Trophoblast cell (in vitro differentiated cells and primary cell): ENCODE measurements around the gene FLNC.

Source experiments
- DNase-seq, 2 donors: peaks; one replicate each; pipeline ENCODE4 v3.0.0-alpha.2; 2016
- H2AFZ ChIP-seq: 2 replicates; pipeline ENCODE4 v1.6.1; 2013; ENCODE audit warnings: low read length, moderate library complexity, mild to moderate bottlenecking; ENCODE audit not compliant: insufficient read depth, poor library complexity
- H2AK5ac ChIP-seq: 2 replicates; pipeline ENCODE4 v1.6.1; 2013; ENCODE audit warnings: mild to moderate bottlenecking, low read length
- H2BK120ac ChIP-seq: 2 replicates; pipeline ENCODE4 v1.6.1; 2013; ENCODE audit warnings: low read length, mild to moderate bottlenecking, moderate library complexity; ENCODE audit not compliant: insufficient read depth, poor library complexity
- H2BK12ac ChIP-seq: 2 replicates; pipeline ENCODE4 v1.6.1; 2013; ENCODE audit warnings: mild to moderate bottlenecking, low read length, moderate library complexity
- H2BK5ac ChIP-seq: 2 replicates; pipeline ENCODE4 v1.6.1; 2013; ENCODE audit warnings: low read length, low read depth, moderate library complexity, mild to moderate bottlenecking; ENCODE audit not compliant: poor library complexity
- H3K14ac ChIP-seq: 2 replicates; pipeline ENCODE4 v1.6.1; 2013; ENCODE audit warnings: mild to moderate bottlenecking, low read length
- H3K18ac ChIP-seq: 2 replicates; pipeline ENCODE4 v1.6.1; 2013; ENCODE audit warnings: mild to moderate bottlenecking, low read length
- H3K23ac ChIP-seq: 2 replicates; pipeline ENCODE4 v1.6.1; 2013; ENCODE audit warnings: low read length
- H3K27ac ChIP-seq: 2 replicates; pipeline ENCODE4 v1.5.1; 2013; ENCODE audit warnings: low read depth, mild to moderate bottlenecking, inconsistent platforms, low read length, moderate library complexity
- H3K27me3 ChIP-seq: 2 replicates; pipeline ENCODE4 v1.6.1; 2013; ENCODE audit warnings: inconsistent platforms, mild to moderate bottlenecking, low read length, moderate library complexity; ENCODE audit not compliant: insufficient read depth
- H3K36me3 ChIP-seq, 2 experiments: 1 replicate in 1 of 2; 2 replicates in 1 of 2; pipeline ENCODE4 v1.6.1; 2013; ENCODE audit warnings: low read length in 2 of 2, mild to moderate bottlenecking in 2 of 2, moderate library complexity in 1 of 2; ENCODE audit not compliant: insufficient read depth in 2 of 2, control insufficient read depth in 1 of 2
- H3K4ac ChIP-seq: 2 replicates; pipeline ENCODE4 v1.6.1; 2013; ENCODE audit warnings: low read depth, mild to moderate bottlenecking, low read length, moderate library complexity
- H3K4me1 ChIP-seq, 2 experiments: 1 replicate in 1 of 2; 2 replicates in 1 of 2; pipeline ENCODE4 v1.6.1; 2013; ENCODE audit warnings: low read length in 2 of 2, mild to moderate bottlenecking in 2 of 2, moderate library complexity in 1 of 2; ENCODE audit not compliant: insufficient read depth in 2 of 2, control insufficient read depth in 1 of 2
- H3K4me2 ChIP-seq: 2 replicates; pipeline ENCODE4 v1.6.1; 2013; ENCODE audit warnings: inconsistent platforms, mild to moderate bottlenecking, low read length, moderate library complexity
- H3K4me3 ChIP-seq: 2 replicates; pipeline ENCODE4 v1.5.1; 2013; ENCODE audit warnings: mild to moderate bottlenecking, low read depth, low read length, inconsistent platforms
- H3K79me1 ChIP-seq: one replicate; pipeline ENCODE4 v1.6.1; 2013; ENCODE audit warnings: low read length
- H3K79me2 ChIP-seq: 2 replicates; pipeline ENCODE4 v1.6.1; 2013; ENCODE audit warnings: low read length, mild to moderate bottlenecking; ENCODE audit not compliant: control insufficient read depth, insufficient read depth, poor library complexity
- H3K9ac ChIP-seq: 2 replicates; pipeline ENCODE4 v1.6.1; 2013; ENCODE audit warnings: mild to moderate bottlenecking, low read length
- H3K9me3 ChIP-seq: 2 replicates; pipeline ENCODE4 v1.6.1; 2013; ENCODE audit warnings: low read depth, mild to moderate bottlenecking, control low read depth, inconsistent platforms, low read length; ENCODE audit not compliant: insufficient read depth
- H4K12ac ChIP-seq: 2 replicates; pipeline ENCODE4 v1.6.1; 2013; ENCODE audit warnings: low read depth, mild to moderate bottlenecking, low read length, moderate library complexity
- H4K8ac ChIP-seq: 2 replicates; pipeline ENCODE4 v1.6.1; 2013; ENCODE audit warnings: low read depth, mild to moderate bottlenecking, low read length, moderate library complexity
- H4K91ac ChIP-seq: one replicate; pipeline ENCODE4 v1.6.1; 2013; ENCODE audit warnings: low read depth, mild to moderate bottlenecking, low read length, moderate library complexity
- WGBS: extraction: QIAGEN DNeasy Blood & Tissue Kit; methylation state at CpG from one replicate; pipeline ENCODE4 v1.1.7; 2013; ENCODE audit warnings: missing lambda C conversion rate; ENCODE audit not compliant: insufficient read length, insufficient coverage; ENCODE audit errors: extremely low coverage; 5-methylcytosine and 5-hydroxymethylcytosine counted together

The FLNC gene

GRCh38 chr7:128843938-128844621 lies 13.9 kb downstream of the FLNC start:
- Histone ChIP-seq H3K79me1 (no peaks in the 10 kb centered on the region), H3K4ac (no peak overlapping the region), H3K4me2 (no peak overlapping the region), H3K23ac (no peak overlapping the region), H2AFZ (no peak overlapping the region), H2BK5ac (no peak overlapping the region), H3K79me2 (no peaks in the 10 kb centered on the region), H4K12ac (no peak overlapping the region), H3K36me3 (peaks cover 96% of the 10 kb centered on the region in 2 experiments), H3K27ac (no peak overlapping the region), H3K14ac (no peak overlapping the region), H3K4me1 (no peaks in the 10 kb centered on the region), H3K4me3 (no peak overlapping the region), H2AK5ac (no peak overlapping the region), H2BK12ac (no peak overlapping the region), H3K18ac (no peak overlapping the region), H3K9me3 (no peaks in the 10 kb centered on the region), H3K27me3 (no peaks in the 10 kb centered on the region), H4K91ac (no peak overlapping the region), H2BK120ac (no peak overlapping the region), H3K9ac (no peak overlapping the region), H4K8ac (no peak overlapping the region)
- DNase-seq = no peak
- no CpG with 5 or more reads among the region's 17 CpGs for WGBS

GRCh38 chr7:128844777-128845311 lies 14.6 kb downstream of the FLNC start:
- Histone ChIP-seq H3K18ac (no peak overlapping the region), H4K91ac (no peak overlapping the region), H3K23ac (no peak overlapping the region), H2AFZ (no peak overlapping the region), H3K27ac (no peak overlapping the region), H3K4ac (no peak overlapping the region), H3K14ac (no peak overlapping the region), H4K8ac (no peak overlapping the region), H2BK12ac (no peak overlapping the region), H3K27me3 (no peaks in the 10 kb centered on the region), H3K4me2 (no peak overlapping the region), H3K4me3 (peak overlapping the region; percentile 1), H2BK120ac (no peak overlapping the region), H3K9ac (no peak overlapping the region), H3K36me3 (peaks cover 96% of the 10 kb centered on the region in 2 experiments), H3K79me2 (no peaks in the 10 kb centered on the region), H3K4me1 (no peaks in the 10 kb centered on the region), H3K79me1 (no peaks in the 10 kb centered on the region), H2AK5ac (no peak overlapping the region), H3K9me3 (no peaks in the 10 kb centered on the region), H4K12ac (no peak overlapping the region), H2BK5ac (no peak overlapping the region)
- DNase-seq = no peak
- WGBS = no CpG with 5 or more reads among the region's 25 CpGs

DNA sequence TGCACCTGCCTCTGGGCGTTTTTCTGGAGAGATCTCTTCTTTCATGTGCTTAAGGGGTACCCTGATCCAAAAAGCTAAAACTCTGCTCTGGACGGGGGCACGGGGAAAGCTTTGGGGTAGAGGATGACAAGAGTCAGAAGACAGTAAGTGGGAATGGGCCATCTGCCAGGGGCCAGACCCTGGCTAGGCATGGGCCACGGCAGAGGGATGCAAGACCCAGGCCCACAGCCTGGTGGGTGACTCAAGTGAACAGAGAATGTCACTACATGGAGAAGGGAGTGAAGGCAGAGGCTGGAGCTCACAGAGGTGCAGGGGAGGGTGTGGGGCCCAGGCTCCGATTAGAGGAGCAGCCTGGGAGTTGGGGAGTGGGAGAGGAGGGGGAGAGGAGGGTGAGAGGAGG lies 15.3 kb downstream of the FLNC start:
- no peaks in the 10 kb centered on the region for H3K27me3 ChIP-seq
- H3K79me1 ChIP-seq = no peaks in the 10 kb centered on the region
- no peak for DNase-seq
- H3K4ac ChIP-seq = no peak overlapping the region
- no peak overlapping the region for H2AFZ ChIP-seq
- H2BK5ac ChIP-seq = no peak overlapping the region
- H3K4me2 ChIP-seq = no peak overlapping the region
- no peak overlapping the region for H4K12ac ChIP-seq
- H3K9ac ChIP-seq = no peak overlapping the region
- H2AK5ac ChIP-seq = no peak overlapping the region
- H3K18ac ChIP-seq = no peak overlapping the region
- H3K14ac ChIP-seq = no peak overlapping the region
- no peaks in the 10 kb centered on the region for H3K4me1 ChIP-seq
- H2BK12ac ChIP-seq = no peak overlapping the region
- whole genome bisulfite sequencing = no CpG with 5 or more reads among the region's 5 CpGs
- no peak overlapping the region for H2BK120ac ChIP-seq
- no peak overlapping the region for H3K23ac ChIP-seq
- no peaks in the 10 kb centered on the region for H3K9me3 ChIP-seq
- no peak overlapping the region for H3K4me3 ChIP-seq
- peaks cover 96% of the 10 kb centered on the region in 2 experiments for H3K36me3 ChIP-seq
- H3K27ac ChIP-seq = no peak overlapping the region
- no peak overlapping the region for H4K91ac ChIP-seq
- no peaks in the 10 kb centered on the region for H3K79me2 ChIP-seq
- no peak overlapping the region for H4K8ac ChIP-seq

DNA sequence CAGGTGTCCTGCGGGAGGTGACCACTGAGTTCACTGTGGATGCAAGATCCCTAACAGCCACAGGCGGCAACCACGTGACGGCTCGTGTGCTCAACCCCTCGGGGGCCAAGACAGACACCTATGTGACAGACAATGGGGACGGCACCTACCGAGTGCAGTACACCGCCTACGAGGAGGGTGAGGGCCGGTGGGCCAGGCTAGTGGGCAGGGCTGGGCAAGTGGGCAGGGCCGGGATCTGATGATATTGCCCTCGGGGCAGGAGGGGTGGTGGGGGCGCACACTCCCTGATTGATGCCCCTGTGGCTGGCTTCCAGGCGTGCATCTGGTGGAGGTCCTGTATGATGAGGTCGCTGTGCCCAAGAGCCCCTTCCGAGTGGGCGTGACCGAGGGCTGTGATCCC lies 15.8 kb downstream of the FLNC start:
- Histone ChIP-seq H2BK12ac (no peak overlapping the region), H2BK120ac (no peak overlapping the region), H3K79me2 (no peaks in the 10 kb centered on the region), H3K4me1 (no peaks in the 10 kb centered on the region), H3K9me3 (no peaks in the 10 kb centered on the region), H3K18ac (no peak overlapping the region), H3K4me2 (no peak overlapping the region), H3K27me3 (no peaks in the 10 kb centered on the region), H2AK5ac (no peak overlapping the region), H4K8ac (no peak overlapping the region), H3K4me3 (no peak overlapping the region), H4K91ac (no peak overlapping the region), H3K23ac (no peak overlapping the region), H3K9ac (no peak overlapping the region), H3K27ac (no peak overlapping the region), H3K36me3 (peaks cover 96% of the 10 kb centered on the region in 2 experiments), H2BK5ac (no peak overlapping the region), H2AFZ (no peak overlapping the region), H3K4ac (no peak overlapping the region), H3K14ac (no peak overlapping the region), H3K79me1 (no peaks in the 10 kb centered on the region), H4K12ac (no peak overlapping the region)
- WGBS = no CpG with 5 or more reads among the region's 19 CpGs
- DNase-seq = no peak
